H1 (cell line): ENCODE data around the gene TSPOAP1. TPM values are rescaled to one million over a fixed set of nuclear protein-coding genes. Genes with fewer than 3 reads are reported as not detected.

Experiments used
- CBX5 ChIP-seq: fragments of 300-800, 300-1000 bp; sonication (generic); IDR thresholded peaks from 2 replicates; pipeline ENCODE4 v1.7.1; 2016; ENCODE audit warnings: antibody characterized with exemption, low read length, low read depth
- EGR1 ChIP-seq: IDR thresholded peaks from 2 replicates; pipeline ENCODE4 v1.6.1; 2011; ENCODE audit warnings: low read depth, low read length, borderline replicate concordance
- polyA plus RNA-seq, 7 experiments: library from polyadenylated mRNA; depleted of rRNA in 3 of 7; stranded (reverse) in 5 of 7; unstranded in 2 of 7; fragments of >200 nt in 5 of 7; fragments of 200-250 nt in 2 of 7; gene quantifications; 1 replicate in 5 of 7; 2 replicates in 1 of 7; 4 replicates in 1 of 7; pipeline versions ENCODE4 v1.2.1 to v1.2.3, GENCODE V29; 2011 to 2013; ENCODE audit warnings: missing spikeins in 2 of 7, mixed read lengths in 2 of 7
- total RNA-seq: library from RNA; stranded (reverse); fragmentation: NEBNext Ultra II Directional; extraction: Animal tissue kit (Norgen Biotek cat#: 25700); gene quantifications from 2 replicates; pipeline ENCODE4 v1.2.1, GENCODE V29; 2021

TSPOAP1 gene
- total and polyA plus RNA-seq, 2 of the 8 experiments (the other 6 are each of a cell fraction or from before 2014, with no cell fraction given), result 7.6 to 9.2 TPM

DNA sequence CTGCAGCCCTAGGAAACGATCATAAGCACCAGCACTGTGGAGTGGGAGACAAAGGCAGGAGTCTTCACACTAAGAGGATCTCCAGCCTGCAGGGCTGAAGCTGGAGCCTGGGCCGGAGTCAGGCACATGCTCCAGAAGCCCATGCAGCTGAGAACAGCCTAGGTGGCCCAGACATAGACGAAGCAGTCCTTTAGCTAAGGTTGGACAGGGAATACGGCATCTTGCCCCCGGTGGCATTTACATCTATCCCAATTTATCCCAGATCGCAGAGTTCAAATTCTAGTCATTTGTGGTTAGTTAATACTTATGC, 13.9 kb downstream of the TSPOAP1 start (continued):
- TF ChIP-seq EGR1 (no peak), CBX5 (no peak)
- TF ChIP-seq, all 59 proteins: peak for 0
